Loucy (cell line): Measurements from ENCODE around the gene GPI.

Experiments
- EZH2phosphoT487 ChIP-seq: fragments of 200-600 bp; IDR thresholded peaks from 2 replicates; pipeline ENCODE4 v1.6.1; 2018; ENCODE audit warnings: antibody characterized with exemption, mild to moderate bottlenecking, moderate library complexity, borderline replicate concordance
- TF ChIP-seq, protein P1 (sequence below): fragments of 200-600 bp; sonication (generic); conservative IDR thresholded peaks from 2 replicates; pipeline ENCODE4 v1.5.1; 2014; ENCODE audit warnings: mild to moderate bottlenecking, antibody characterized with exemption, low read length

DNA sequence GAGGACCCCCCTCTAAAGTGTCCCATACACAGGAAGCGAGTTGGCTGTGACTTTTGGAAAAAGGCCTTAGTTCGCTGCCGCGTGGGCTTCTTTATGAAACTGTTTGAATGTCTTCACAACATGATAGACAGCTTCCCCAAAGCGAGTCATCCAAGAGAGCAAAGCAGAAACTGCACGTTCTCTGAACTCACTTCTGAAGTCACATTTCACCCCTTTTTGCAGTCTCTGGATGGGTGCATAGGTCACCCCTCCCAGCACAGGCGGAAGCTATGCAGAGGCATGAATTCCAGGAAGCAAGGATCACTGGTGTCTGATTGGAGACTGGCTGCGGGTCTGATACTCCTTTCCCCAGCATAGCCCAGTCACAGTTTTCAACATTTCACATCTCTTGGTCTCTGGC, 10.6 kb downstream of the GPI start:
- TF ChIP-seq, protein P1, sequence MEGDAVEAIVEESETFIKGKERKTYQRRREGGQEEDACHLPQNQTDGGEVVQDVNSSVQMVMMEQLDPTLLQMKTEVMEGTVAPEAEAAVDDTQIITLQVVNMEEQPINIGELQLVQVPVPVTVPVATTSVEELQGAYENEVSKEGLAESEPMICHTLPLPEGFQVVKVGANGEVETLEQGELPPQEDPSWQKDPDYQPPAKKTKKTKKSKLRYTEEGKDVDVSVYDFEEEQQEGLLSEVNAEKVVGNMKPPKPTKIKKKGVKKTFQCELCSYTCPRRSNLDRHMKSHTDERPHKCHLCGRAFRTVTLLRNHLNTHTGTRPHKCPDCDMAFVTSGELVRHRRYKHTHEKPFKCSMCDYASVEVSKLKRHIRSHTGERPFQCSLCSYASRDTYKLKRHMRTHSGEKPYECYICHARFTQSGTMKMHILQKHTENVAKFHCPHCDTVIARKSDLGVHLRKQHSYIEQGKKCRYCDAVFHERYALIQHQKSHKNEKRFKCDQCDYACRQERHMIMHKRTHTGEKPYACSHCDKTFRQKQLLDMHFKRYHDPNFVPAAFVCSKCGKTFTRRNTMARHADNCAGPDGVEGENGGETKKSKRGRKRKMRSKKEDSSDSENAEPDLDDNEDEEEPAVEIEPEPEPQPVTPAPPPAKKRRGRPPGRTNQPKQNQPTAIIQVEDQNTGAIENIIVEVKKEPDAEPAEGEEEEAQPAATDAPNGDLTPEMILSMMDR = no peak
- TF ChIP-seq EZH2phosphoT487 = no peak
